SK-N-MC (cell line): ENCODE results near the gene TFAP2B.

Experiments
- EZH2 ChIP-seq: fragments of 200-600 bp; sonication (generic); IDR thresholded peaks from one replicate; pipeline ENCODE4 v1.6.1; 2017; ENCODE audit warnings: antibody characterized with exemption
- POLR2AphosphoS5 ChIP-seq: IDR thresholded peaks from 2 replicates; pipeline ENCODE4 v1.6.1; 2012; ENCODE audit warnings: mild to moderate bottlenecking, low read depth, low read length, borderline replicate concordance

DNA sequence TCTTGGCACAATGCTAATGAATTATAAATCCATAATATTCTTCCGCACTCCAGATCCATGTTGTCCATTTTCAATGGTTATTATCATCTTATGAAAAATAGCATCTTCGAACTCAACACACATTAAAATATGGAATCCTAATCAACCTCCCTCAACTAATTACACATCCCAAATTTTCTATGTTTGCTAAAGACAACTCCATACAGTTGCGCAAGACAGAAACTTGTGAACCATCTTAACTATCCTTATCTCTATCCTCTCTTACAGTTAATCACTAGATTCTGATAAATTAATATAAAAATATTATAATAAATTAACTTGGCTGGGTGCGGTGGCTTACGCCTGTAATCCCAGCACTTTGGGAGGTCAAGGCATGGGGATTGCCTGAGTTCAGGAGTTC is 38.3 kb upstream of the TFAP2B start:
- TF ChIP-seq EZH2 (no peak), POLR2AphosphoS5 (no peak)
